ENCODE data around the gene CTNNB1. TPM values are rescaled to one million over a fixed set of nuclear protein-coding genes. Genes with fewer than 3 reads are reported as not detected.

The CTNNB1 gene
- polyA plus RNA-seq, 2 of the 4 experiments (the other 2 are of a cell fraction), result 147 to 242 TPM

DNA sequence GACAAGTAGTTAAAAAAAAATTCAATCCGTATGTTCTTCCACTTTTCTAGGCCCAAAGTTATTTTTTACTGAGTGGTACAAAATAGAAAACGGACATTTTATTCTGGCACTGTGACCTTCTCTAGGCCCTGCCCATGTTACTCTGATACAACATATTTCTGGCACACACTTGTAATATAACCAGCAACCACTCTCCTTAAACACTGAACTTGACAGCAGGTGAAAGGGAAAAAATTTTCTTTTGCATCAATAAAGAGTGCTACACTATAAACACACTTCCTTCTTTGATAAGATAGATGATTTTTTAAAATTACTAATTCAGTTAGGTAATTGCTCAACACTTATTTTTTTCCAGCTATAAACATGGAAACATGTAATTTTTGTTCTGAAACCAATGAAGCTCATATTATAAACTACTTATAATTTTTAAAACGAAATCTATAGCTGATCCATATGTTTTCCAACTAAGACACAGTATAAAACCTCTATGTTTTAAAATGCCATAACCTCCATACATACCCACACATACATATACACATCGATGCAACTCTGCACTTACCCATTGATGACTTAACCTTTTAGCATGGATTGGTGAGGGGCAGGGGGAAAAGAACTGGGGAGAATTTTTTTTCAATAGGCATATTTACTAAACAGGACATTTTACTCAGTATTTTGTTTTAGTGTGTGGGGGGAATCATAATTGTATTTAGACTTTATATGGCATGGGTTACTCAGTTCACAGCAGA lies 5.3 kb upstream of the CTNNB1 start:
- no peak for FAIRE-seq
- Histone ChIP-seq H3K4me1 (no peaks in the 10 kb centered on the region), H3K4me2 (no peak overlapping the region), H3K4me3 (no peak overlapping the region), H3K9me3 (no peaks in the 10 kb centered on the region), H3K27ac (no peak overlapping the region)
- WGBS (ENCODE audit: missing lambda C conversion rate), result 36% methylated on average over 4 of the region's 4 CpGs
- TF ChIP-seq HOXA7 (CRISPR knock-in tag; IDR thresholded peaks at IDR 0.05) (no peak), EHMT2 (IDR thresholded peaks at IDR 0.05; ENCODE audit: low read depth) (no peak), NR3C1 (IDR thresholded peaks at IDR 0.05) (no peak)
- TF ChIP-seq, protein P1, sequence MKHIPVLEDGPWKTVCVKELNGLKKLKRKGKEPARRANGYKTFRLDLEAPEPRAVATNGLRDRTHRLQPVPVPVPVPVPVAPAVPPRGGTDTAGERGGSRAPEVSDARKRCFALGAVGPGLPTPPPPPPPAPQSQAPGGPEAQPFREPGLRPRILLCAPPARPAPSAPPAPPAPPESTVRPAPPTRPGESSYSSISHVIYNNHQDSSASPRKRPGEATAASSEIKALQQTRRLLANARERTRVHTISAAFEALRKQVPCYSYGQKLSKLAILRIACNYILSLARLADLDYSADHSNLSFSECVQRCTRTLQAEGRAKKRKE (CRISPR knock-in tag; IDR thresholded peaks at IDR 0.05; ENCODE audit: low read depth), result no peak
- TF ChIP-seq, protein P2, sequence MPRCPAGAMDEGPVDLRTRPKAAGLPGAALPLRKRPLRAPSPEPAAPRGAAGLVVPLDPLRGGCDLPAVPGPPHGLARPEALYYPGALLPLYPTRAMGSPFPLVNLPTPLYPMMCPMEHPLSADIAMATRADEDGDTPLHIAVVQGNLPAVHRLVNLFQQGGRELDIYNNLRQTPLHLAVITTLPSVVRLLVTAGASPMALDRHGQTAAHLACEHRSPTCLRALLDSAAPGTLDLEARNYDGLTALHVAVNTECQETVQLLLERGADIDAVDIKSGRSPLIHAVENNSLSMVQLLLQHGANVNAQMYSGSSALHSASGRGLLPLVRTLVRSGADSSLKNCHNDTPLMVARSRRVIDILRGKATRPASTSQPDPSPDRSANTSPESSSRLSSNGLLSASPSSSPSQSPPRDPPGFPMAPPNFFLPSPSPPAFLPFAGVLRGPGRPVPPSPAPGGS (IDR thresholded peaks at IDR 0.05), result no peak
- DNase-seq (ENCODE audit: low read depth in 1 of 2, low spot score in 1 of 2), result no peak
- ATAC-seq, result no peak
- ChIA-PET POLR2A (no interaction called here), CTCF (interaction anchor here (1.2 kb wide), 1 partner anchor 617 kb away, joined by 3 read pairs; no protein-coding TSS in a partner anchor)

DNA sequence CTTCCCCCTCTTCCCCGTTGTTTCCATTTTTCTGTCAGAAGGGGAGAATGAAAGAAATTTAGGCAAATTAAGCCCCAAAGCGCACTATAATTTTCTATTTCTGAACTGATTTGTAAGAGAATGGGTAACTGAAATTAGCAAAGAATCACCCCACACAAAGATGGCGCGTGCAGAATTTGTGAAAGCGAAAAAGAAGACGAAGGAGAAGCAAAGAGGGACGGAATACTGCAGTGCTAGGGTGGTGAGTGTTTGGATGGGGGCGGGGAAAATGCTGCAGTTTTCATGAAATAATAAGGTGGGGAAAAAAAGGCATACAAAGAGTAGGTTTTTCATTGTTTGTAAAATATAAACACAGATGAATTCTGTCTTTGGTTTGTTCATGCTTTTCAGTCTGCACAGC lies 4.6 kb upstream of the CTNNB1 start:
- no peak for FAIRE-seq

More for the DNA sequence above, 4.6 kb upstream of the CTNNB1 start:
- ATAC-seq (no peak), DNase-seq (ENCODE audit: low read depth in 1 of 2, low spot score in 1 of 2) (no peak)
- Histone ChIP-seq H3K9me3 (no peaks in the 10 kb centered on the region), H3K4me1 (no peaks in the 10 kb centered on the region), H3K4me3 (no peak overlapping the region), H3K4me2 (no peak overlapping the region), H3K27ac (no peak overlapping the region)
- CTCF ChIA-PET, result interaction anchor here (1.2 kb wide), 1 partner anchor 618 kb away, joined by 3 read pairs; no protein-coding TSS in a partner anchor
- POLR2A ChIA-PET, result no interaction called here
- WGBS (ENCODE audit: missing lambda C conversion rate), result 91% methylated on average over 8 of the region's 8 CpGs
- TF ChIP-seq POLR2A (IDR thresholded peaks at IDR 0.05; ENCODE audit: low read length) (no peak), NR3C1 (IDR thresholded peaks at IDR 0.05) (no peak), ZSCAN20 (CRISPR knock-in tag; IDR thresholded peaks at IDR 0.05) (no peak), HEYL (CRISPR knock-in tag; IDR thresholded peaks at IDR 0.05) (no peak), RAD21 (conservative IDR thresholded peaks at IDR 0.05 in 1 of 2, IDR thresholded peaks at IDR 0.05 in 1 of 2) (no peak), RNF2 (IDR thresholded peaks at IDR 0.05; ENCODE audit: borderline replicate concordance, low read depth) (no peak), SMC3 (IDR thresholded peaks at IDR 0.05) (no peak), ZC3H11A (IDR thresholded peaks at IDR 0.05) (no peak), CBX2 (IDR thresholded peaks at IDR 0.05; ENCODE audit: borderline replicate concordance, low read depth) (no peak), HOXA7 (CRISPR knock-in tag; IDR thresholded peaks at IDR 0.05) (no peak)
- TF ChIP-seq, protein P3, sequence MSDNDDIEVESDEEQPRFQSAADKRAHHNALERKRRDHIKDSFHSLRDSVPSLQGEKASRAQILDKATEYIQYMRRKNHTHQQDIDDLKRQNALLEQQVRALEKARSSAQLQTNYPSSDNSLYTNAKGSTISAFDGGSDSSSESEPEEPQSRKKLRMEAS (IDR thresholded peaks at IDR 0.05), result no peak
- TF ChIP-seq, protein P4, sequence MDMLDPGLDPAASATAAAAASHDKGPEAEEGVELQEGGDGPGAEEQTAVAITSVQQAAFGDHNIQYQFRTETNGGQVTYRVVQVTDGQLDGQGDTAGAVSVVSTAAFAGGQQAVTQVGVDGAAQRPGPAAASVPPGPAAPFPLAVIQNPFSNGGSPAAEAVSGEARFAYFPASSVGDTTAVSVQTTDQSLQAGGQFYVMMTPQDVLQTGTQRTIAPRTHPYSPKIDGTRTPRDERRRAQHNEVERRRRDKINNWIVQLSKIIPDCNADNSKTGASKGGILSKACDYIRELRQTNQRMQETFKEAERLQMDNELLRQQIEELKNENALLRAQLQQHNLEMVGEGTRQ (IDR thresholded peaks at IDR 0.05), result no peak
- TF ChIP-seq, protein P5, sequence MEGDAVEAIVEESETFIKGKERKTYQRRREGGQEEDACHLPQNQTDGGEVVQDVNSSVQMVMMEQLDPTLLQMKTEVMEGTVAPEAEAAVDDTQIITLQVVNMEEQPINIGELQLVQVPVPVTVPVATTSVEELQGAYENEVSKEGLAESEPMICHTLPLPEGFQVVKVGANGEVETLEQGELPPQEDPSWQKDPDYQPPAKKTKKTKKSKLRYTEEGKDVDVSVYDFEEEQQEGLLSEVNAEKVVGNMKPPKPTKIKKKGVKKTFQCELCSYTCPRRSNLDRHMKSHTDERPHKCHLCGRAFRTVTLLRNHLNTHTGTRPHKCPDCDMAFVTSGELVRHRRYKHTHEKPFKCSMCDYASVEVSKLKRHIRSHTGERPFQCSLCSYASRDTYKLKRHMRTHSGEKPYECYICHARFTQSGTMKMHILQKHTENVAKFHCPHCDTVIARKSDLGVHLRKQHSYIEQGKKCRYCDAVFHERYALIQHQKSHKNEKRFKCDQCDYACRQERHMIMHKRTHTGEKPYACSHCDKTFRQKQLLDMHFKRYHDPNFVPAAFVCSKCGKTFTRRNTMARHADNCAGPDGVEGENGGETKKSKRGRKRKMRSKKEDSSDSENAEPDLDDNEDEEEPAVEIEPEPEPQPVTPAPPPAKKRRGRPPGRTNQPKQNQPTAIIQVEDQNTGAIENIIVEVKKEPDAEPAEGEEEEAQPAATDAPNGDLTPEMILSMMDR (IDR thresholded peaks at IDR 0.05), result no peak
- TF ChIP-seq, protein P6, sequence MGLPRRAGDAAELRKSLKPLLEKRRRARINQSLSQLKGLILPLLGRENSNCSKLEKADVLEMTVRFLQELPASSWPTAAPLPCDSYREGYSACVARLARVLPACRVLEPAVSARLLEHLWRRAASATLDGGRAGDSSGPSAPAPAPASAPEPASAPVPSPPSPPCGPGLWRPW (IDR thresholded peaks at IDR 0.05), result no peak
- TF ChIP-seq, protein P7, sequence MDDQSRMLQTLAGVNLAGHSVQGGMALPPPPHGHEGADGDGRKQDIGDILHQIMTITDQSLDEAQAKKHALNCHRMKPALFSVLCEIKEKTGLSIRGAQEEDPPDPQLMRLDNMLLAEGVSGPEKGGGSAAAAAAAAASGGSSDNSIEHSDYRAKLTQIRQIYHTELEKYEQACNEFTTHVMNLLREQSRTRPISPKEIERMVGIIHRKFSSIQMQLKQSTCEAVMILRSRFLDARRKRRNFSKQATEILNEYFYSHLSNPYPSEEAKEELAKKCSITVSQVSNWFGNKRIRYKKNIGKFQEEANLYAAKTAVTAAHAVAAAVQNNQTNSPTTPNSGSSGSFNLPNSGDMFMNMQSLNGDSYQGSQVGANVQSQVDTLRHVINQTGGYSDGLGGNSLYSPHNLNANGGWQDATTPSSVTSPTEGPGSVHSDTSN (IDR thresholded peaks at IDR 0.05), result no peak

Data from A549 (cell line).